Endothelial cell of umbilical vein (primary cell): ENCODE results near the gene PPP1R3G. TPM values are rescaled to one million over a fixed set of nuclear protein-coding genes. Genes with fewer than 3 reads are reported as not detected.

Experiments used
- BruUV-seq: library from RNA; stranded (reverse); fragments of 400-500 nt; replicated peaks from 2 replicates; lab custom pipeline; 2021; lab: Mats Ljungman, UMichigan
- CTCF ChIA-PET: fragments of 300-600, 350-600 bp; sonication (Branson Sonifier 250); formaldehyde crosslinking; loops from one replicate; lab custom pipeline; 2021; ENCODE audit warnings: antibody characterized with exemption, inconsistent platforms; lab: Charles Lee
- POLR2A ChIA-PET: fragments of 300-600, 350-600 bp; sonication (Branson Sonifier 250); formaldehyde crosslinking; loops from one replicate; lab custom pipeline; 2021; ENCODE audit warnings: antibody characterized with exemption, inconsistent platforms; lab: Charles Lee
- DNase-seq: peaks from one replicate; pipeline ENCODE4 v3.0.0-alpha.2; 2011; ENCODE audit warnings: low read depth, low spot score
- FAIRE-seq: peaks from 2 replicates; lab custom pipeline; 2011; peaks lifted over from hg19 to GRCh38; lab: Jason Lieb, UNC
- H2AFZ ChIP-seq: 2 replicates; pipeline ENCODE4 v1.6.0; 2012; ENCODE audit warnings: low read depth, low read length, control low read depth, inconsistent platforms
- H3K27ac ChIP-seq: 2 replicates; pipeline ENCODE4 v1.5.1; 2011; ENCODE audit warnings: low read depth, mild to moderate bottlenecking, control low read depth, low read length, moderate library complexity; ENCODE audit not compliant: insufficient read depth
- H3K27me3 ChIP-seq, 2 experiments: 2 replicates each; pipeline versions ENCODE4 v1.6.0 to v1.6.1; 2011; ENCODE audit warnings: low read length in 2 of 2, mixed read lengths in 1 of 2; ENCODE audit not compliant: control insufficient read depth in 2 of 2, insufficient read depth in 2 of 2
- H3K36me3 ChIP-seq, 2 experiments: 2 replicates in 1 of 2; 3 replicates in 1 of 2; pipeline ENCODE4 v1.5.1; 2011; ENCODE audit warnings: low read length in 2 of 2, mild to moderate bottlenecking in 1 of 2, moderate library complexity in 1 of 2; ENCODE audit not compliant: control insufficient read depth in 2 of 2, insufficient read depth in 2 of 2; ENCODE audit errors: extremely low read depth in 1 of 2
- H3K4me1 ChIP-seq: 3 replicates; pipeline ENCODE4 v1.5.1; 2011; ENCODE audit warnings: mild to moderate bottlenecking, low read length; ENCODE audit not compliant: control insufficient read depth, insufficient read depth; ENCODE audit errors: extremely low read depth
- H3K4me2 ChIP-seq: 2 replicates; pipeline ENCODE4 v1.6.1; 2011; ENCODE audit warnings: low read length, control low read depth, mixed read lengths; ENCODE audit not compliant: insufficient read depth
- H3K4me3 ChIP-seq, 3 experiments: fragments of 200-600 bp in 1 of 3; sonication (generic), shearing (Covaris generic) in 1 of 3; replicated peaks in 1 of 3; 2 replicates each; pipeline ENCODE4 v1.5.1; 2011 to 2016; ENCODE audit warnings: control low read depth in 3 of 3, low read length in 3 of 3, mild to moderate bottlenecking in 2 of 3, inconsistent platforms in 1 of 3, low read depth in 1 of 3, moderate library complexity in 1 of 3; ENCODE audit not compliant: insufficient read depth in 1 of 3
- H3K79me2 ChIP-seq: 2 replicates; pipeline ENCODE4 v1.6.0; 2012; ENCODE audit warnings: low read length, inconsistent platforms; ENCODE audit not compliant: control insufficient read depth, insufficient read depth
- H3K9ac ChIP-seq: replicated peaks from 2 replicates; pipeline ENCODE3; 2011; ENCODE audit warnings: low read length, control low read depth; ENCODE audit not compliant: insufficient read depth; ENCODE audit errors: extremely low read depth
- H3K9me1 ChIP-seq: replicated peaks from 3 replicates; pipeline ENCODE4 v1.6.0; 2011; ENCODE audit warnings: mild to moderate bottlenecking, low read length; ENCODE audit not compliant: control insufficient read depth, insufficient read depth; ENCODE audit errors: extremely low read depth
- H3K9me3 ChIP-seq: replicated peaks from 2 replicates; pipeline ENCODE4 v1.5.1; 2012; ENCODE audit warnings: low read length, inconsistent platforms; ENCODE audit not compliant: control insufficient read depth, insufficient read depth
- H4K20me1 ChIP-seq: replicated peaks from 2 replicates; pipeline ENCODE3; 2011; ENCODE audit warnings: mild to moderate bottlenecking, low read length; ENCODE audit not compliant: control insufficient read depth, insufficient read depth; ENCODE audit errors: extremely low read depth
- CTCF ChIP-seq, 2 donors: IDR thresholded peaks; 1 replicate in 1 of 2; 2 replicates in 1 of 2; pipeline ENCODE4 v1.5.1; 2011; ENCODE audit warnings: low read length in 2 of 2, mild to moderate bottlenecking in 2 of 2, moderate library complexity in 2 of 2, control low read depth in 1 of 2, inconsistent platforms in 1 of 2, low read depth in 1 of 2; ENCODE audit not compliant: insufficient read depth in 1 of 2; ENCODE audit errors: extremely low read depth in 1 of 2
- EZH2 ChIP-seq: IDR thresholded peaks from 2 replicates; pipeline ENCODE4 v1.6.1; 2012; ENCODE audit warnings: borderline replicate concordance, low read depth, mild to moderate bottlenecking, moderate library complexity, low read length, inconsistent platforms; ENCODE audit not compliant: severe bottlenecking
- FOS ChIP-seq: IDR thresholded peaks from 2 replicates; pipeline ENCODE4 v1.6.1; 2011; ENCODE audit warnings: mild to moderate bottlenecking, low read length, moderate library complexity, borderline replicate concordance; ENCODE audit not compliant: insufficient read depth
- GATA2 ChIP-seq: IDR thresholded peaks from 2 replicates; pipeline ENCODE4 v1.7.0; 2011; ENCODE audit warnings: low read depth, mild to moderate bottlenecking, moderate library complexity, mixed read lengths, low read length; ENCODE audit not compliant: insufficient read length, insufficient read depth
- JUN ChIP-seq: IDR thresholded peaks from 2 replicates; pipeline ENCODE4 v1.6.1; 2011; ENCODE audit warnings: borderline replicate concordance, low read depth; ENCODE audit not compliant: insufficient read length, insufficient read depth
- MAX ChIP-seq: IDR thresholded peaks from 2 replicates; pipeline ENCODE4 v1.6.1; 2011; ENCODE audit not compliant: insufficient read depth, insufficient read length
- MYC ChIP-seq: IDR thresholded peaks from one replicate; pipeline ENCODE4 v1.6.1; 2011; ENCODE audit warnings: mild to moderate bottlenecking, low read depth, low read length
- POLR2A ChIP-seq: IDR thresholded peaks from 2 replicates; pipeline ENCODE4 v1.6.1; 2012; ENCODE audit warnings: low read depth, mild to moderate bottlenecking, control low read depth, low read length
- POLR2AphosphoS5 ChIP-seq: IDR thresholded peaks from 2 replicates; pipeline ENCODE4 v1.6.1; 2012; ENCODE audit warnings: low read depth, mild to moderate bottlenecking, control low read depth, low read length, moderate library complexity; ENCODE audit not compliant: insufficient read depth
- dilution Hi-C: fragments of 300-500 bp; cut with MboI; formaldehyde crosslinking; loops from one replicate; pipeline ENCODE4 v1.15.0; 2019; ENCODE audit warnings: low sequenced_read_pairs; ENCODE audit not compliant: extremely low pct_ligation_motif_present
- intact Hi-C: fragments of 100-400 bp; cut with micrococcal nuclease; formaldehyde crosslinking; loops from one replicate; pipeline ENCODE4 v1.10.0; 2022
- polyA plus RNA-seq, 4 experiments: library from polyadenylated mRNA; depleted of rRNA in 3 of 4; stranded (reverse) in 3 of 4; unstranded in 1 of 4; fragments of >200 nt; gene quantifications; 2 replicates each; pipeline versions ENCODE4 v1.2.1 to v1.2.3, GENCODE V29; 2011 to 2012; ENCODE audit warnings: missing spikeins in 1 of 4
- total RNA-seq: library from RNA; stranded (reverse); gene quantifications from 2 replicates; pipeline ENCODE4 v1.2.3, GENCODE V29; 2021

The PPP1R3G gene
- total and polyA plus RNA-seq, 2 donors (not counting 3 experiments of a cell fraction or from before 2014, with no cell fraction given) = 0.04 to 0.09 TPM

DNA sequence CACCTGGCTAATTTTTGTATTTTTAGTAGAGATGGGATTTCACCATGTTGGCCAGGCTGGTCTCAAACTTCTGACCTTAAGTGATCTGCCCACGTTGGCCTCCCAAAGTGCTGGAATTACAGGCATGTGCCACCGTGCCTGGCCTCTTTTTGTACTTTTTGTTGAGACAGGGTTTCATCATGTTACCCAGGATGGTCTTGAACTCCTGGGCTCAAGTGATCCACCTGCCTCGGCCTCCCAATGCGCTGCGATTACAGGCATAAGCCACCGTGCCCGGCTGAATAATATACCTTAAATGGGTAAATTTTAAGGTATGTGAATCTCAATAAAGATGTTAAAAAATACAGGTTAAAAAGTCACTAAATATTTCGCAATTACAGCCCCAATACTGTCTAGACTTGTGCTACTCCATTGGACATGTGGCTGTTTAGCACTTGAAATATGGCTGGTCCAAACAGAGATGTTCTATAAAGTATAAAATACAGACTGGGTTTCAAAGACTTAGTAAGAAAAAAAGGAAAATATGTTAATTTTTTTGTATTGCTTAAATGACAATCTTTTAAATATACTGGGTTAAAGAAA, 42.1 kb downstream of the PPP1R3G start:
- DNase-seq (no peak), FAIRE-seq (no peak)
- no peak overlapping the region for H3K27ac ChIP-seq
- no peaks in the 10 kb centered on the region for H3K9me1 ChIP-seq
- H3K36me3 ChIP-seq = no peaks in the 10 kb centered on the region
- H3K79me2 ChIP-seq = no peaks in the 10 kb centered on the region
- H3K9me3 ChIP-seq = no peaks in the 10 kb centered on the region
- no peak overlapping the region for H3K4me3 ChIP-seq
- no peak overlapping the region for H3K4me2 ChIP-seq
- TF ChIP-seq MYC (no peak), POLR2AphosphoS5 (no peak), GATA2 (no peak), JUN (no peak), MAX (no peak), FOS (no peak), EZH2 (no peak), POLR2A (no peak), CTCF (IDR thresholded peaks at IDR 0.05; ENCODE audit: extremely low read depth in 1 of 2, insufficient read depth in 1 of 2, low read depth in 1 of 2, low read length in 2 of 2) (no peak)
- POLR2A ChIA-PET = no interaction called here
- dilution Hi-C loops (no loop called here), intact Hi-C loops (no loop called here)
- H3K9ac ChIP-seq = no peak overlapping the region
- H4K20me1 ChIP-seq = no peaks in the 10 kb centered on the region
- peaks cover 4% of the 10 kb centered on the region for H3K4me1 ChIP-seq
- no TSS peak for BruUV-seq
- CTCF ChIA-PET = no interaction called here
- no peaks in the 10 kb centered on the region for H3K27me3 ChIP-seq
- H2AFZ ChIP-seq = no peak overlapping the region
